Mucosa of gallbladder (tissue), 1 donor: ENCODE data around the gene GRIP1. TPM values are rescaled to one million over a fixed set of nuclear protein-coding genes. Genes with fewer than 3 reads are reported as not detected.
"Not testable (repeated sequence)": the region's sequence is repeated elsewhere in the genome, so short reads cannot be mapped to it uniquely, and the experiment has no call there.

Experiments used
- DNase-seq: peaks from one replicate; pipeline ENCODE4 v3.0.0-alpha.2; 2020; ENCODE audit warnings: low spot score
- total RNA-seq: library from RNA; stranded (reverse); gene quantifications from one replicate; pipeline ENCODE4 v1.2.1, GENCODE V29; 2021
- donor health status: DM: no; HTN: no; CAD: no.

The GRIP1 gene
- total RNA-seq, 1 donor from 2014 or later, result 18.9 TPM

GRCh38 chr12:66321435-66321834 is 357.4 kb downstream of the GRIP1 start:
- DNase-seq, result no peak

GRCh38 chr12:66320996-66321395 is 357.9 kb downstream of the GRIP1 start:
- DNase-seq, result no peak

DNA sequence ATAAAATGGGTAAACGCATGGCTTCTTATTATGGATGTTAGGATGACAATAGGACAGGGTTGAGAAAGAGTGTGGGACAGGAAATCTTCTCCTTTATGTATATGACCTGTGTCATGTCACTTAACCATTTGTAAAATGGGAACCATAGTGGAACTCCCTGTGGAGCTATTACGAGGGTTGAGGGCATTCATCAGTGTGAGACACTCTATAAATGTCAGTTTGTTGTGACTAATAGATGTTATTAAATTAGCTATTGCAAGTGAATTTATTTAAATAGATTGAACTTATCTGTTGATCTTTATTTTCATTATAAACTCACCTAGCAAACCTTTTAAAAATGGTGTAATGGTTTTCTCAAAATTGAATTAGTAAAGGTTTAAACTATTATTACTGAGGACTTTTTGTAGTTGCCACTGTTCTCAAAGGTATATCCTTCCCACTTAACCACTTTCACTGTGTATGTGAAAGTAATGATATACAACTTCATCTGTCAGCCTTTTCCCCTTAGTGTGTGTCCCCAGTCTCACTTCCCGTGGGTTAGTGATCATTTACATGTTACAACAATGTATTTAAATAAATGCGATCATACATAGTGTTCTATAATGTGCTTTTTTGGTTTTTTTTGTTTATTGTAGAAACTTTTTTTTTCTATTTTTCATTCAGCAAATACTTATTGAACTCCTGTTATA is 359.5 kb downstream of the GRIP1 start:
- DNase-seq, result no peak

- DNase-seq, result no peak
Observed at GRCh38 chr12:66314278-66314677, 364.6 kb downstream of the GRIP1 start.

GRCh38 chr12:66312189-66312588 is 366.7 kb downstream of the GRIP1 start:
- no peak for DNase-seq

GRCh38 chr12:66309606-66310005 is 369.3 kb downstream of the GRIP1 start:
- DNase-seq, result no peak

DNA sequence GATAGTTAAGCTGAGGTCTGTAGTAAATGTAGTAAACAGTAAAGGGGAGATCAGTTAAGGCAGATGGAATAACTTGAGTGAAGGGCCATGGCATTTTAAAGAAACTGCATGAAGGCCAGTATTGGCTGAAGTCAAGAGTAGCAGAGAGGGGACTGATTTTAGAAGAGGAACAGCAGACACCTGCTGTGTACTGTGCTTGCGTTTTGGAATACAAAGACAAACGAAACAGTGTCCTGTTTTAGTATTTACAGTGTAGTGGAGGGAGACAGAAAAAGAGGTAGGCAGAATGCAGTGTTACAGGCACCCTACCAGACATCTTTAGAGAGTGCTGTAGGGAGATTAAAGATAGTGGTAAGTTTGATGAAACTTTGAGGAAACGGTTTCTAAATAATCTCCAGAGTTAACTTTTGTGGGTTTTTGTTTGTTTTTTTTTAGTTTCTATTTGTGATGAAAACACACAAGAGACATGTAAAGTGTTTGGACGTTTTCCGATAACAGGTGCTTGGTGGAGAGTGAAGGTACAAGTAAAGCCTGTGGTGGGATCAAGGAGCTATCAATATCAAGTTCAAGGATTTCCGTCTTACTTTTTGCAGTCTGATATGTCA is 374.5 kb downstream of the GRIP1 start:
- DNase-seq, result no peak

DNA sequence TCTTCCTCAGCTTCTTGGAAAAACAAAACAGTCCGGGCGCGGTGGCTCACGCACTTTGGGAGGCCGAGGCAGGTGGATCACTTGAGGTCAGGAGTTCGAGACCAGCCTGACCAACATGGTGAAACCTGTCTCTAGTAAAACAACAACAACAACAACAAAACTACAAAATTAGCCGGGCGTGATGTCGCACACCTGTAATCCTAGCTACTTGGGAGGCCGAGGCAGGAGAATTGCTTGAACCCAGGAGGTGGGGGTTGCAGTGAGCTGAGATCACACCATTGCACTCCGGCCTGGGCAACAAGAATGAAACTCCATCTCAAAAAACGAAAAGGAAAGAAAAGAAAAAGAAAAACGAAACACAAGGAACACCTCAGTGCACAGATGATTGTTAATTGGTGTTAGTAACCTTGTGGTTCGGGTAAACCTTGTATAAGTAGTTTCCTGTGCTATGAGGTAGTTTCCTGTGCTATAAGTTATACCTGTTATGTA is 375.5 kb downstream of the GRIP1 start:
- DNase-seq, result not testable (repeated sequence)

- no peak for DNase-seq
Observed at GRCh38 chr12:66302827-66303169, 376.1 kb downstream of the GRIP1 start.

- peak; percentile 98 for DNase-seq
Observed at GRCh38 chr12:66301944-66302826, 376.7 kb downstream of the GRIP1 start, which contains the start of gene HELB. HELB (plus strand) TSS chr12:66302493; CDS start chr12:66302604, 111 bp downstream.

GRCh38 chr12:66297923-66298322 is 381.0 kb downstream of the GRIP1 start:
- DNase-seq, result no peak
